A549 (cell line): ENCODE data around the gene SETD4.

Experiments
- CBX8 ChIP-seq: fragments of 200-600 bp; sonication (generic); IDR thresholded peaks from 2 replicates; pipeline ENCODE4 v1.6.1; 2016
- NR3C1 ChIP-seq: fragments of >200 bp; sonication (Bioruptor Twin); formaldehyde crosslinking; IDR thresholded peaks from 3 replicates; pipeline ENCODE4 v1.6.1; 2017
- POLR2AphosphoS2 ChIP-seq: conservative IDR thresholded peaks from 2 replicates; pipeline ENCODE4 v1.6.1; 2012; ENCODE audit warnings: low read length, improper control_type of control experiment, inconsistent platforms
- TF ChIP-seq, protein P1 (sequence below): fragments of 250-450 bp; sonication (Bioruptor Pico); IDR thresholded peaks from 2 replicates; pipeline ENCODE4 v1.5.0; 2021; ENCODE audit warnings: mild to moderate bottlenecking, moderate library complexity, borderline replicate concordance
- TF ChIP-seq, protein P2 (sequence below): fragments of >200 bp; sonication (Bioruptor Twin); formaldehyde crosslinking; IDR thresholded peaks from 3 replicates; pipeline ENCODE4 v1.5.1; 2016

DNA sequence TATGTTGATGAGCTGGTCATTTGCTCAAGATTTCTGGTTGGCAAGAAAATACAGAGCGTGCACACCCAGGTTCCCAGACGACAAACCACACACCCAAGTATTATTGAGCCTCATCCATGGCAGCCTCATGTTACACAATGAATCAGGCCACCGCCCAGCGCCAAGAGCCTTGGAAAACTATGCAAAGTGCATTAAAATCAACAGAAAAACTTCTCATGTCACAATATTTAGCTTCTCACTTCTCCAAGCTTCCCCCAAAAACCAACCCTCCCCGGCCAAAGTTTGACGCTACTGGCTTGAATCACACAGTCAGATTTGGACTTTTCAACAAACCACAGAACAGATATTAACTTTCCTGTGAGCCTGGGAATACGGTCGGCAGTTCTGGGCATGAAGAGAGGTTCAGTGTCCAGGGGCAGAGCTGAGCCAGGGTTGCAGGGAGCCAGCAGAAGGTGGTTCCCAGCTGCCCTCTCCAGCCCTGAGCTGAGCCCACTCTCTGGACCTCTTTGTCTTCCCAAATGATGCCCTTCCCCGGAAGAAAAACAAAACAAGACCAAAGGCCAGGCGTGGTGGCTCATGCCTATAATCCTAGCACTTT lies 71.1 kb downstream of the SETD4 start:
- TF ChIP-seq, protein P1, sequence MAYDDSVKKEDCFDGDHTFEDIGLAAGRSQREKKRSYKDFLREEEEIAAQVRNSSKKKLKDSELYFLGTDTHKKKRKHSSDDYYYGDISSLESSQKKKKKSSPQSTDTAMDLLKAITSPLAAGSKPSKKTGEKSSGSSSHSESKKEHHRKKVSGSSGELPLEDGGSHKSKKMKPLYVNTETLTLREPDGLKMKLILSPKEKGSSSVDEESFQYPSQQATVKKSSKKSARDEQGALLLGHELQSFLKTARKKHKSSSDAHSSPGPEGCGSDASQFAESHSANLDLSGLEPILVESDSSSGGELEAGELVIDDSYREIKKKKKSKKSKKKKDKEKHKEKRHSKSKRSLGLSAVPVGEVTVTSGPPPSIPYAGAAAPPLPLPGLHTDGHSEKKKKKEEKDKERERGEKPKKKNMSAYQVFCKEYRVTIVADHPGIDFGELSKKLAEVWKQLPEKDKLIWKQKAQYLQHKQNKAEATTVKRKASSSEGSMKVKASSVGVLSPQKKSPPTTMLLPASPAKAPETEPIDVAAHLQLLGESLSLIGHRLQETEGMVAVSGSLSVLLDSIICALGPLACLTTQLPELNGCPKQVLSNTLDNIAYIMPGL: no peak
- no peak for TF ChIP-seq CBX8
- no peak for TF ChIP-seq POLR2AphosphoS2
- TF ChIP-seq NR3C1: no peak
- TF ChIP-seq, protein P2, sequence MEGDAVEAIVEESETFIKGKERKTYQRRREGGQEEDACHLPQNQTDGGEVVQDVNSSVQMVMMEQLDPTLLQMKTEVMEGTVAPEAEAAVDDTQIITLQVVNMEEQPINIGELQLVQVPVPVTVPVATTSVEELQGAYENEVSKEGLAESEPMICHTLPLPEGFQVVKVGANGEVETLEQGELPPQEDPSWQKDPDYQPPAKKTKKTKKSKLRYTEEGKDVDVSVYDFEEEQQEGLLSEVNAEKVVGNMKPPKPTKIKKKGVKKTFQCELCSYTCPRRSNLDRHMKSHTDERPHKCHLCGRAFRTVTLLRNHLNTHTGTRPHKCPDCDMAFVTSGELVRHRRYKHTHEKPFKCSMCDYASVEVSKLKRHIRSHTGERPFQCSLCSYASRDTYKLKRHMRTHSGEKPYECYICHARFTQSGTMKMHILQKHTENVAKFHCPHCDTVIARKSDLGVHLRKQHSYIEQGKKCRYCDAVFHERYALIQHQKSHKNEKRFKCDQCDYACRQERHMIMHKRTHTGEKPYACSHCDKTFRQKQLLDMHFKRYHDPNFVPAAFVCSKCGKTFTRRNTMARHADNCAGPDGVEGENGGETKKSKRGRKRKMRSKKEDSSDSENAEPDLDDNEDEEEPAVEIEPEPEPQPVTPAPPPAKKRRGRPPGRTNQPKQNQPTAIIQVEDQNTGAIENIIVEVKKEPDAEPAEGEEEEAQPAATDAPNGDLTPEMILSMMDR: no peak
